ENCODE data around the gene ALDH3B1. TPM values are rescaled to one million over a fixed set of nuclear protein-coding genes. Genes with fewer than 3 reads are reported as not detected.
"Not testable (repeated sequence)": the region's sequence is repeated elsewhere in the genome, so short reads cannot be mapped to it uniquely, and the experiment has no call there.

The ALDH3B1 gene
- total RNA-seq, 1 experiment from 2014 or later = 18.3 TPM

- in situ Hi-C loops (cut with HindIII; ENCODE audit: low pct_unique_long_range_greater_than_20kb, low sequenced_read_pairs); BruUV-seq (replicated peaks); H3K27me3 ChIP-seq (ENCODE audit: control insufficient read depth, insufficient read depth, low read length); DNase-seq (ENCODE audit: low read depth, low spot score); H3K27ac ChIP-seq (ENCODE audit: low read length); H3K36me3 ChIP-seq (ENCODE audit: control insufficient read depth, insufficient read depth, low read length); H3K4me3 ChIP-seq (ENCODE audit: low read depth in 2 of 2, low read length in 2 of 2); H3K4me1 ChIP-seq (ENCODE audit: control insufficient read depth, insufficient read depth, low read length); POLR2A ChIA-PET; ATAC-seq; H3K9me3 ChIP-seq (ENCODE audit: control insufficient read depth, insufficient read depth, low read depth, low read length); CTCF ChIA-PET; intact Hi-C loops (cut with micrococcal nuclease; ENCODE audit: unreplicated experiment): not testable (repeated sequence)
These were observed 35.4 kb upstream of the ALDH3B1 start for GRCh38 chr11:67974746-67975145.

DNA sequence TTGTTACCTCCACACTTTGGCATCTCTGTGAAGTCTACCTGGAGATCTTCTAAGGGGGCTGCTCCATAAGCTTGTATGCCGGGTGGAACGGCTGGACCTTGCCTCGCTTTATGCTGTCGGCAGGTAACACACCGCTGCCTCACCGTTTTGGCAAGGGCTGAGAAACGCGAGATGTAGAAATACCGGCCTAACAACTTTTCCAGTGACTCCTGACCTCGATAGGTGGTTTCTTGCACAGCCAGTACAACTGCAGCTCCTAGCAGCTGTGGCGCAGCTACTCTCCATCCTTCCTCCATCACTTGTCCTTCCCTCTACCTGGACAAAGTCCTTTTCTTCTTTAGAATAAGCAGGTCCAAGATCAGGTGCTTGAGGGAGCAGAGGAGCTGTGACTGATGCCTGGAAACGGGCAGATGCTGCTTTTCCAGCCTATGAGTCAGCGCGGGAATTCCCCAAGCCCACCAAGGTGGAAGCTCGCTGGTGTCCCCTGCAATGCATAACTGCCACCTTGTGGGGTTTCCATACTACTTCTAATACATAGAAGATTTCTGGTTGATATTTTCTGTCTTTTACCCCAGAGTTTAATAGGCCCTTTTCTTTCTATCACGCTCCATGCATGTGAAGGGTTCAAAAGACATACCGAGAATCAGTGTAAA, 31.2 kb upstream of the ALDH3B1 start:
- H3K27ac ChIP-seq (ENCODE audit: low read length); H3K27me3 ChIP-seq (ENCODE audit: control insufficient read depth, insufficient read depth, low read length); ATAC-seq; H3K4me1 ChIP-seq (ENCODE audit: control insufficient read depth, insufficient read depth, low read length); H3K4me3 ChIP-seq (ENCODE audit: low read depth in 2 of 2, low read length in 2 of 2); H3K36me3 ChIP-seq (ENCODE audit: control insufficient read depth, insufficient read depth, low read length); DNase-seq (ENCODE audit: low read depth, low spot score); POLR2A ChIA-PET; BruUV-seq (replicated peaks); intact Hi-C loops (cut with micrococcal nuclease; ENCODE audit: unreplicated experiment); in situ Hi-C loops (cut with HindIII; ENCODE audit: low pct_unique_long_range_greater_than_20kb, low sequenced_read_pairs); H3K9me3 ChIP-seq (ENCODE audit: control insufficient read depth, insufficient read depth, low read depth, low read length): not testable (repeated sequence)
- CTCF ChIA-PET = interaction anchor here (0.8 kb wide), 1 partner anchor 23 kb away, joined by 3 read pairs; no protein-coding TSS in a partner anchor

DNA sequence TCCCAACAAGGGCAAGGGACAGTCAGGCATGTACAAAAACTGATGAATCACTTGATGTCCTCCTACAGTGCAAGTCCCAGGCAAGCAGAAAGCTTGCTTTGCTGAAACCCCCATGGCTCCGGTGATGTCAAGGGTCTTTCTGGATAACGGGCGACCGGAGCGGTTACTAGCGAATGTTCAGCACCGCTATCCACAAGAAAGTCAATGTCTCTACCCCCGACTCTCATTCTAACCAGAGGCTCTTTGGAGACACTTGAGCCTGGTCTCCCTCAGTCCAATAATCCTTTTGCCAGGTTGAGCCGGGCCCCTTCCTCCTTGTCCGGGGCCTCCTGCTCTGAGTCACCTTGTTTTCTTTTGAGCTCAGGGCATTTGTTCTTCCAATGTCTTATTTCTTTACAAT, 28.9 kb upstream of the ALDH3B1 start:
- intact Hi-C loops (cut with micrococcal nuclease; ENCODE audit: unreplicated experiment); POLR2A ChIA-PET; in situ Hi-C loops (cut with HindIII; ENCODE audit: low pct_unique_long_range_greater_than_20kb, low sequenced_read_pairs); BruUV-seq (replicated peaks); H3K27me3 ChIP-seq (ENCODE audit: control insufficient read depth, insufficient read depth, low read length); H3K9me3 ChIP-seq (ENCODE audit: control insufficient read depth, insufficient read depth, low read depth, low read length); H3K36me3 ChIP-seq (ENCODE audit: control insufficient read depth, insufficient read depth, low read length); H3K4me3 ChIP-seq (ENCODE audit: low read depth in 2 of 2, low read length in 2 of 2); DNase-seq (ENCODE audit: low read depth, low spot score); CTCF ChIA-PET; ATAC-seq; H3K4me1 ChIP-seq (ENCODE audit: control insufficient read depth, insufficient read depth, low read length); H3K27ac ChIP-seq (ENCODE audit: low read length): not testable (repeated sequence)
- TF ChIP-seq, protein P1, sequence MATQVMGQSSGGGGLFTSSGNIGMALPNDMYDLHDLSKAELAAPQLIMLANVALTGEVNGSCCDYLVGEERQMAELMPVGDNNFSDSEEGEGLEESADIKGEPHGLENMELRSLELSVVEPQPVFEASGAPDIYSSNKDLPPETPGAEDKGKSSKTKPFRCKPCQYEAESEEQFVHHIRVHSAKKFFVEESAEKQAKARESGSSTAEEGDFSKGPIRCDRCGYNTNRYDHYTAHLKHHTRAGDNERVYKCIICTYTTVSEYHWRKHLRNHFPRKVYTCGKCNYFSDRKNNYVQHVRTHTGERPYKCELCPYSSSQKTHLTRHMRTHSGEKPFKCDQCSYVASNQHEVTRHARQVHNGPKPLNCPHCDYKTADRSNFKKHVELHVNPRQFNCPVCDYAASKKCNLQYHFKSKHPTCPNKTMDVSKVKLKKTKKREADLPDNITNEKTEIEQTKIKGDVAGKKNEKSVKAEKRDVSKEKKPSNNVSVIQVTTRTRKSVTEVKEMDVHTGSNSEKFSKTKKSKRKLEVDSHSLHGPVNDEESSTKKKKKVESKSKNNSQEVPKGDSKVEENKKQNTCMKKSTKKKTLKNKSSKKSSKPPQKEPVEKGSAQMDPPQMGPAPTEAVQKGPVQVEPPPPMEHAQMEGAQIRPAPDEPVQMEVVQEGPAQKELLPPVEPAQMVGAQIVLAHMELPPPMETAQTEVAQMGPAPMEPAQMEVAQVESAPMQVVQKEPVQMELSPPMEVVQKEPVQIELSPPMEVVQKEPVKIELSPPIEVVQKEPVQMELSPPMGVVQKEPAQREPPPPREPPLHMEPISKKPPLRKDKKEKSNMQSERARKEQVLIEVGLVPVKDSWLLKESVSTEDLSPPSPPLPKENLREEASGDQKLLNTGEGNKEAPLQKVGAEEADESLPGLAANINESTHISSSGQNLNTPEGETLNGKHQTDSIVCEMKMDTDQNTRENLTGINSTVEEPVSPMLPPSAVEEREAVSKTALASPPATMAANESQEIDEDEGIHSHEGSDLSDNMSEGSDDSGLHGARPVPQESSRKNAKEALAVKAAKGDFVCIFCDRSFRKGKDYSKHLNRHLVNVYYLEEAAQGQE (IDR thresholded peaks at IDR 0.05; ENCODE audit: insufficient read depth in 1 of 2, low read depth in 2 of 2, low read length in 1 of 2) = peak in 1 of 2 experiments; percentile 57; a peak in 1 of 4 replicates

DNA sequence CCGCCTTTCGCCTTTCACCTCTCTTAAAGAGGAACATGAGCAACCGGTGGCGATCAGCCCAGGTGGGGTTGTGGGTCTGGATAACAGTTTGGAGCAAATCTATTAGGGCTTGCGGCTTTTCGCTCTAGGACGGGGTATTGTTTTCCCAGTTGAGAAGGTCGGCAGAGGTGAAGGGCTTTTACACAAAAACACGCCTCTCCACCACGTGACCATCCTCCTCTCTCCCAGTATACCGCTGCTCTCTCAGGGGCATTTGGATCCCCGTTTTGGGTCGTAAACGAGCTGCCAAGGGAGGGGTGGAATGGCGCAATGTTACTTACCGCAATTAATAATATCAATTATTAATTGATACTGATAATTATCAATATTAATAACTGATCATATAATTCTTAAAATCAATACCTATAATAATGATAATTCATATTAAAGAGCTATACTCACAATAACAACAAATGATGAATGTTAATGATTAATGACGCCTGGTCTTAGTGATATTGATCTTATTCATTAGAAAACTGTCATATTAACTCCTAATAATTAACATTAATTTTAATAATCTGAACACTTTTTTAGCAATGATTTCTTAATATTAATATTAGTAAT, 27.8 kb upstream of the ALDH3B1 start:
- ATAC-seq; H3K4me1 ChIP-seq (ENCODE audit: control insufficient read depth, insufficient read depth, low read length); H3K9me3 ChIP-seq (ENCODE audit: control insufficient read depth, insufficient read depth, low read depth, low read length); H3K36me3 ChIP-seq (ENCODE audit: control insufficient read depth, insufficient read depth, low read length); DNase-seq (ENCODE audit: low read depth, low spot score); CTCF ChIA-PET; H3K4me3 ChIP-seq (ENCODE audit: low read depth in 2 of 2, low read length in 2 of 2); H3K27me3 ChIP-seq (ENCODE audit: control insufficient read depth, insufficient read depth, low read length); H3K27ac ChIP-seq (ENCODE audit: low read length); in situ Hi-C loops (cut with HindIII; ENCODE audit: low pct_unique_long_range_greater_than_20kb, low sequenced_read_pairs); POLR2A ChIA-PET; intact Hi-C loops (cut with micrococcal nuclease; ENCODE audit: unreplicated experiment); BruUV-seq (replicated peaks): not testable (repeated sequence)

All from Panc1 (cell line).